BLaER1 (cell line): ENCODE results near the gene UGT3A1.
"Not testable (repeated sequence)": the region's sequence is repeated elsewhere in the genome, so short reads cannot be mapped to it uniquely, and the experiment has no call there.

Experiments
- H3K27ac ChIP-seq: shearing (Covaris generic); formaldehyde crosslinking; 2 replicates; pipeline ENCODE4 v1.8.1; 2022
- H3K27me3 ChIP-seq: shearing (Covaris generic); formaldehyde crosslinking; 2 replicates; pipeline ENCODE4 v1.8.1; 2022
- H3K36me3 ChIP-seq: shearing (Covaris generic); formaldehyde crosslinking; 2 replicates; pipeline ENCODE4 v1.8.1; 2022
- H3K4me1 ChIP-seq: shearing (Covaris generic); formaldehyde crosslinking; 2 replicates; pipeline ENCODE4 v1.8.1; 2022
- H3K4me2 ChIP-seq: shearing (Covaris generic); formaldehyde crosslinking; 2 replicates; pipeline ENCODE4 v1.8.1; 2022
- H3K4me3 ChIP-seq: shearing (Covaris generic); formaldehyde crosslinking; 2 replicates; pipeline ENCODE4 v1.8.1; 2022
- H3K9ac ChIP-seq: shearing (Covaris generic); formaldehyde crosslinking; 2 replicates; pipeline ENCODE4 v1.8.1; 2022
- H3K9me3 ChIP-seq: shearing (Covaris generic); formaldehyde crosslinking; 2 replicates; pipeline ENCODE4 v1.8.1; 2022
- H4K20me1 ChIP-seq: shearing (Covaris generic); formaldehyde crosslinking; 2 replicates; pipeline ENCODE4 v1.8.1; 2022
- Cebpa-rat ChIP-seq: shearing (Covaris generic); IDR thresholded peaks from 2 replicates; pipeline ENCODE4 v1.8.1; 2022

Gene UGT3A1

DNA sequence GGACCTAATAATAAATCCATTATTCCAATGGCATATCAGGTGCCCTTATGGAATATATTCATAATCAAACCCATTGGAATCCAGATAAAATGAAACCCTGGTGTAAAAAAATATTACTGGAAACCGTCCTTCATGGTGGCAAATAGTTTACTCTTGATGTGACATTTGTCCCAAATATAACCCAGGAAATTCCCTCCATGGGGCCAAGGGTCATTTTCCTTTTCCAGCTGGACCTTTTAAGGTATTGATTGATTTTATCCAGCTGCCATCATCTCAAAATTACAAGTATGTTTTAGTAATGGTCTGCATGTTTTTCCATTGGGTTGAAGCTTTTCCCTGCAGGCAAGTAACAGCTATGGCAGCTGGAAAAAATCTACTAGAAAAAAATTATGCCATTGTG lies 8.4 kb upstream of the UGT3A1 start:
- TF ChIP-seq Cebpa-rat, result no peak
- no peaks in the 10 kb centered on the region for H3K36me3 ChIP-seq
- no peak overlapping the region for H3K4me3 ChIP-seq
- 0 out of 2 replicates have a peak, but pooled peaks cover 1% of the 10 kb centered on the region for H3K9me3 ChIP-seq
- no peaks in the 10 kb centered on the region for H3K4me1 ChIP-seq
- H3K4me2 ChIP-seq, result no peak overlapping the region
- H3K9ac ChIP-seq, result no peak overlapping the region
- no peaks in the 10 kb centered on the region for H3K27me3 ChIP-seq
- no peaks in the 10 kb centered on the region for H4K20me1 ChIP-seq
- no peak overlapping the region for H3K27ac ChIP-seq

DNA sequence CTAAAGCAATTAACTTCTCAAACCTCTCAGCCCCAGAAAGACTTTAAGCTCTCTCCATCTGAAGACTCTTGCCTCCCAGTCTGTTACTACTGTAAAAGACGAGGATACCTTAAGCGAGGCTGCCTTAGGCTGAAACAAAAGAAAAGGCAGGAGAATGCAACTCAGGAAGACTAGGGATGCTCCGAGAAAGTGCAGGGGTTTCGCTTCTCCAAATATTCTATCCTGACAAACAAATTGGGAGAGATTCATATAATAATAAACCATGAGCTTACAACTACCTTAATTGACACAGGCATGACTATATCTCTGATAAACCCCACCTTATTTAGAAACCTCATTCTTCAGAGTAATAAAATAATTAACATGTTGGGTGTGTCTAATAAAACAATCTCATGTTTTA lies 4.9 kb upstream of the UGT3A1 start:
- no peak overlapping the region for H3K4me3 ChIP-seq
- H4K20me1 ChIP-seq, result no peaks in the 10 kb centered on the region
- peaks cover 4% of the 10 kb centered on the region for H3K9me3 ChIP-seq
- no peak overlapping the region for H3K27ac ChIP-seq
- no peaks in the 10 kb centered on the region for H3K36me3 ChIP-seq
- TF ChIP-seq Cebpa-rat, result no peak
- H3K4me1 ChIP-seq, result no peaks in the 10 kb centered on the region
- H3K4me2 ChIP-seq, result no peak overlapping the region
- no peaks in the 10 kb centered on the region for H3K27me3 ChIP-seq
- H3K9ac ChIP-seq, result no peak overlapping the region

DNA sequence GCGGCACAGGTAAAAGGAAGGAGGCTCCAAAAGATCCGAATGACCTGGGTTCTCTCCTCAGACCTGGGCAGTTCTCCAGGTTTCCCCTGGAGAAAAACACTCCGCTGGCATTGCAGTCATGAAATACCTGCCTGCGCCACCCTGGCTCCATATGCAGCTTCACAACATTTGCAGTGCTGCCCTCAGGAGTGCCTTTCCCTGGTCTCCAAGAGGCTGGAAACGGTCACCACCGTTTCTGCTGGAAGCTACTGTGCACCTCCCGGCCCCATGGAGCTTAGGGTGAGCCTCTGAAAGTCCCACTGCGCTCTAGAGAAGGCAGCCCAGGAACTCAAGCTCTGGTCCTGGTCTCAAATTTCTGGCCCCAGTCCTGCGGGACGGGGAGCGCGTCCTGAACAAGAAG lies 670 bp downstream of the UGT3A1 start:
- no peaks in the 10 kb centered on the region for H3K4me1 ChIP-seq
- no peak overlapping the region for H3K4me3 ChIP-seq
- no peak overlapping the region for H3K27ac ChIP-seq
- no peak overlapping the region for H3K9ac ChIP-seq
- H4K20me1 ChIP-seq, result no peaks in the 10 kb centered on the region
- H3K4me2 ChIP-seq, result no peak overlapping the region
- TF ChIP-seq Cebpa-rat, result no peak
- no peaks in the 10 kb centered on the region for H3K36me3 ChIP-seq
- no peaks in the 10 kb centered on the region for H3K27me3 ChIP-seq
- H3K9me3 ChIP-seq, result peaks cover 32% of the 10 kb centered on the region

DNA sequence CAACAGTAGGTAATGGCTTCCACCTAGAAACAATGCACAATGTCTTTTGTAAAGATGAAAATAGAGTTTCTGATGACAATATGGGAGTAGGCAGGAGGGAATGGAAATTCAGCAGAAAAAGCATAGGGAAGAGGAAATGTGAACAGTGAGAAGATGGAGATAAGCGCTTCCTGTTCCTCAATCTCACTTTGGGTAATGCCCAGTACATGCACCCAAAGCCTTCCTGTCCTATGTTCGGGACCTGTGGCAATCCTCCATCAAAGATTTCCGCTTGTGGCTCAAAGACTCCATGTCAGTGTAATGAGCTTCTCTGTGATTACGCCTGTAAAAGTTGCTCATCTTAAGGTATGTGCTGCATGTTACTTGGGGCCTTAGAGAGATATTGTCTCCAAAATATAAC lies 2.7 kb downstream of the UGT3A1 start:
- Histone ChIP-seq H4K20me1 (no peaks in the 10 kb centered on the region), H3K4me1 (no peaks in the 10 kb centered on the region), H3K4me3 (no peak overlapping the region), H3K27me3 (no peaks in the 10 kb centered on the region), H3K4me2 (no peak overlapping the region), H3K9ac (no peak overlapping the region), H3K27ac (no peak overlapping the region), H3K9me3 (peaks cover 32% of the 10 kb centered on the region), H3K36me3 (no peaks in the 10 kb centered on the region)
- no peak for TF ChIP-seq Cebpa-rat

DNA sequence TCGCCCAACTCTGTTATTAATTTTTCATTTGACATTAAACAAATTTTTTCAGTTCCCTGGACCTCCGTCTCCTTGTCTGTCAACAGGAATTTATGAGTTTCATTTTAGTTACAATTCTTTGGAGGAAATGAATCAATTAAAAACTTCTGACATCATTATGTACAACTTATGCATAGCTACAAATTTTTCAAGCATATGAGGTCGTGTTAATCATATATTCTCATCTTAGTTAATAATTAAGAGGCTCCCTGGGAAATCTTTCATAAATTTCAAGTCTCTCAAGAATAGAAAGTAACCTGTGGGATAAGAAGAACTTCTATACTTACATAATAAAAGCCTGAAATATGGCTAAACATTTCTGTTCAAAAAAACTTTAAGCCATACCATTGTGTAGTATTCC lies 3.4 kb downstream of the UGT3A1 start:
- H3K36me3 ChIP-seq, result no peaks in the 10 kb centered on the region
- no peaks in the 10 kb centered on the region for H3K4me1 ChIP-seq
- H3K4me2 ChIP-seq, result no peak overlapping the region
- H3K27me3 ChIP-seq, result no peaks in the 10 kb centered on the region
- H3K9me3 ChIP-seq, result peaks cover 40% of the 10 kb centered on the region
- no peak overlapping the region for H3K4me3 ChIP-seq
- no peak overlapping the region for H3K27ac ChIP-seq
- no peaks in the 10 kb centered on the region for H4K20me1 ChIP-seq
- no peak overlapping the region for H3K9ac ChIP-seq
- no peak for TF ChIP-seq Cebpa-rat

- Histone ChIP-seq H3K4me2 (no peak overlapping the region), H3K9ac (no peak overlapping the region), H3K4me3 (no peak overlapping the region), H3K27ac (no peak overlapping the region), H3K4me1 (no peaks in the 10 kb centered on the region; the same call in 1 of the 2 replicates), H3K9me3 (peaks cover 44% of the 10 kb centered on the region), H4K20me1 (no peaks in the 10 kb centered on the region), H3K36me3 (peaks cover 8% of the 10 kb centered on the region; the same call in 1 of the 2 replicates), H3K27me3 (no peaks in the 10 kb centered on the region)
- no peak for TF ChIP-seq Cebpa-rat
These were observed 11.5 kb downstream of the UGT3A1 start for GRCh38 chr5:35979715-35980114.

DNA sequence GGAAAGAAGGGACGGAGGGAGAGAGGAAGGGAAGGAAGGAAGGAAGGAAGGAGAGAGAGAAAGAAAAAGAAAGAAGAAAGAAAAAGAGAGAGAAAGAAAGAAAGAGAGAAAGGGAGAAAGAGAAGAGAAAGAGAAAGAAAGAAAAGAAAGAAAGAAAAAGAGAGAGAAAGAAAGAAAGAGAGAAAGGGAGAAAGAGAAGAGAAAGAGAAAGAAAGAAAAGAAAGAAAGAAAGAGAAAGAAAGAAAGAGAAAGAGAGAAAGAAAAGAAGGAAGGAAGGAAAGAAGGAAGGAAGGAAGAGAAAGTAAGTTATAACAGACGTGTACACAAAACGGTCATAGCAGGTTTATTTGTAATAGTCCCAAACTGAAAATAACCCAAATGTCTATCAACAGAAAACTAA lies 14.3 kb downstream of the UGT3A1 start:
- not testable (repeated sequence) for H3K9ac ChIP-seq, H3K4me2 ChIP-seq, H3K36me3 ChIP-seq, H3K27me3 ChIP-seq, H3K4me3 ChIP-seq, H4K20me1 ChIP-seq, H3K4me1 ChIP-seq, H3K27ac ChIP-seq
- H3K9me3 ChIP-seq, result peaks cover 28% of the 10 kb centered on the region

DNA sequence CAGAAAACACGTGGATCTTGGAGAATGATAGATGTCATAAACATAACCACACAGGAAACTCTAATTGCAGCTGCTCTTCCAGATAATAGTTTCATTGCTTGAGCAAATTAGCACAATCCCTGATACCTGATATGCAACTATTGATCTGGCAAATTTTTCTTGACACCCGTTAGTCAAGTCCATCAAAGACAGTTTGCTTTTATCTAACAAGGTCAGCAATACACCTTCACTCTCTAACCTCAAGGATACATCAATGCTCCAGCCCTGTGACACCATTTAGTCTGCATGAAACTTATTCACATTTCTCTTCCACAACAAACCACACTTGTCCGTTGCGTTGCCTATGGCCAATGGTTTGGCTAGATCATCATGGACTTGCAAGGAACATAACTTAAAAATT lies 16.6 kb downstream of the UGT3A1 start:
- Histone ChIP-seq H3K9ac (no peak overlapping the region), H3K27me3 (no peaks in the 10 kb centered on the region), H3K4me3 (no peak overlapping the region), H4K20me1 (no peaks in the 10 kb centered on the region), H3K27ac (no peak overlapping the region), H3K4me2 (no peak overlapping the region), H3K4me1 (no peaks in the 10 kb centered on the region; the same call in 1 of the 2 replicates), H3K36me3 (no peaks in the 10 kb centered on the region), H3K9me3 (peaks cover 28% of the 10 kb centered on the region)
- no peak for TF ChIP-seq Cebpa-rat

DNA sequence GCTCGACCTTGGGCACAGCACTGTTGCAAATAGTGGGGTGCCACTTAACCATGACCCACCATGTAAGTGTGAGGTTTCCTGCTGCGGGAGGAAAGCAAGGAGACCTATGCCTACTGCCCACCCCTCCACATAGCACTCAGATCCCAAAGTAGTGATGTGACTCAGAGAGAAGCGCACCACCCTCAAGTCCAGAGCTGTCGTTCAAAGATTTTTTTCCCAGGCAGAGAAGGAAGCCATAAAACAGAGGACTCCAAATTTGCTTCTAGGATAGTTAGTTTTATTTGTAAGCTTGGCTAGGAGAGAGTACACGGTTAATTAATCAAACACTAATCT lies 19.3 kb downstream of the UGT3A1 start:
- no peak for TF ChIP-seq Cebpa-rat
- no peaks in the 10 kb centered on the region for H3K27me3 ChIP-seq
- H3K27ac ChIP-seq, result no peak overlapping the region
- H4K20me1 ChIP-seq, result no peaks in the 10 kb centered on the region
- no peak overlapping the region for H3K4me2 ChIP-seq
- peaks cover 17% of the 10 kb centered on the region for H3K9me3 ChIP-seq
- no peak overlapping the region for H3K9ac ChIP-seq
- no peaks in the 10 kb centered on the region for H3K36me3 ChIP-seq
- no peak overlapping the region for H3K4me3 ChIP-seq
- H3K4me1 ChIP-seq, result peaks cover 7% of the 10 kb centered on the region

- H3K27me3 ChIP-seq, result no peaks in the 10 kb centered on the region
- H3K9me3 ChIP-seq, result peaks cover 17% of the 10 kb centered on the region
- no peaks in the 10 kb centered on the region for H3K36me3 ChIP-seq
- H3K4me3 ChIP-seq, result no peak overlapping the region
- H4K20me1 ChIP-seq, result no peaks in the 10 kb centered on the region
- no peak overlapping the region for H3K4me2 ChIP-seq
- H3K27ac ChIP-seq, result no peak overlapping the region
- H3K9ac ChIP-seq, result no peak overlapping the region
- no peak for TF ChIP-seq Cebpa-rat
- peaks cover 7% of the 10 kb centered on the region for H3K4me1 ChIP-seq
These were observed 19.9 kb downstream of the UGT3A1 start for GRCh38 chr5:35971186-35971877.

DNA sequence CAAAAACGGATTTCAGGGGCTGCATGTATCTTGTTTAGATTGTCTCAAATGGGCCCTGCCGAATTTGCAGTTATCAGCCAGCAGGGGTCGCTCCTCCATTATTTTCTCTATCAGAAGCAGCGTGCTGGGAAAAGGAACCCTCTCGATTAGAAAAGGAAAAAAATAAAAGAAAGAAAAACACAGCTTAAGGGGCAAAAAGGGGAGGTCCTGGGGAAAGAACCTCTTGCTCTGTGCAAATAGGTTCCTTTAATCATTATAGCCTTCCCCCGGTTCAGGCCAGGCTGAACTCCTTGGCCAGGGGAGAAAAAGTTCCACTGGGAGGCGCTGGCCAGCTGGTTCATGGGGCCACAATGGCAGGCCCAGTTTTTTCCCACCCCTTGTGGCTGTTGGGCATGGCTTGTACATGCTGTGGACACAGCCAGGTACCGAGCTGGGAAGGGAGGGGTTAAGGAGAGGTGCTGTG lies 27.8 kb downstream of the UGT3A1 start:
- no peaks in the 10 kb centered on the region for H3K27me3 ChIP-seq
- H3K9ac ChIP-seq, result no peak overlapping the region
- H3K4me2 ChIP-seq, result no peak overlapping the region

More for the DNA sequence above, 27.8 kb downstream of the UGT3A1 start:
- no peak for TF ChIP-seq Cebpa-rat
- no peak overlapping the region for H3K27ac ChIP-seq
- no peaks in the 10 kb centered on the region for H4K20me1 ChIP-seq
- H3K36me3 ChIP-seq, result no peaks in the 10 kb centered on the region
- peaks cover 29% of the 10 kb centered on the region for H3K9me3 ChIP-seq
- H3K4me3 ChIP-seq, result no peak overlapping the region
- no peaks in the 10 kb centered on the region for H3K4me1 ChIP-seq
